HG02798 (cell line): ENCODE results near the gene SLC49A4.

Experiments
- ATAC-seq: cut with Tn5 transposase; IDR thresholded peaks from one replicate; pipeline ENCODE4 v1.9.1; 2021; ENCODE audit warnings: mild to moderate bottlenecking; ENCODE audit not compliant: unreplicated experiment, poor library complexity

SLC49A4 gene

DNA sequence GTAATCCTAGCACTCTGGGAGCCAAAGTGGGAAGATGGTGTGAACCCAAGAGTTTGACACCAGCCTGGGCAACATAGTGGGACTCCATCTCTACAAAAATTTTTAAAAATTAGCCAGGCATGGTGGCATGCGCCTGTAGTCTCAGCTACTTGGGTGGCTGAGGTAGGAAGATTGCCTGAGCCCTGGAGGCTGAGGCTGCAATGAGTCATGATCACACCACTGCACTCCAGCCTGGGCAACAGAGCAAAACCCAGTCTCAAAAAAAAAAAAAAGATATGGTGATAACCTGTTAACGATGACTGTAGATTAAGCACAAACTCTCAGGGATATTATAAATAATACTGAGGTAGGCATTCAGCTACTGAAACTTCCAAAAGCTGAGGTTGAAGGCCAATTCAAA is 107.5 kb downstream of the SLC49A4 start:
- ATAC-seq: no peak

DNA sequence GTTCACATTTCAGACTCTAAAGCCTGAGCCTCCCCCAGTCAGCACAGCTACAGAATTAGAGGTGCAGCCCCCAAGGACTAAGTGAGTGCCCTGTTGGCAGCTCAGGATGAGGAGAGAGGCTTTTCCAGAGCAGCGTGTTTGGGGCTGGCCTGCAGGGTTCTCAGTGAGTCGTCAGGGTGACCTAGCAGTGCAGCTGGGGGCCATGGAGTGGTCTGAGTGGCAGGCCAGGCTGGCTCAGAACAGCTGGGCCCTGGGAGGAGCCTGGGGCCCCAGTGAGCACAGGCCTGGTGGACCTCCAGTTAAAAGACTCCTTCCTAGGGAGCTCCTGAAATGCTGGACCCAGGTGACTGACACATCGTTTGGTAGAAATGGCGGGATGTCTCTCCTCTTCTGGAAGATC is 108.3 kb downstream of the SLC49A4 start:
- no peak for ATAC-seq

DNA sequence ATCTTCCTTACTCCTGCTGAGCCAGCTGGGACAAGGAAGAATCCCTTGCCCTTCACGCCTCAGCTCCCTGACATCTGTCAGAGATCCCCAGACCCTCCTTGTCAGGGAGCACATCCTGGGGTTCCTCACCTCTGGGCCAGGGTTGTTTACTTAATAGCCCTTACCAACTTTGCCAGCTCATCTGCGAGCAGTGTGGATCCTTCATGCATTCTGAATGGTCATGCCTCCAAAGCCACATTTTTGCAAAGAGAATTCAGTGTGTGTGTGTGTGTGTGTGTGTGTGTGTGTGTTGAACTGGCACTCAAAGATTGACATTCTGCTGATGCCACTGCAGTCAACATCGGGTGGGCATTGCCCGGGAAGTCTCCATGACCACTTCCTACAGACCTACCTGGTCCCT is 112.6 kb downstream of the SLC49A4 start:
- ATAC-seq: no peak

DNA sequence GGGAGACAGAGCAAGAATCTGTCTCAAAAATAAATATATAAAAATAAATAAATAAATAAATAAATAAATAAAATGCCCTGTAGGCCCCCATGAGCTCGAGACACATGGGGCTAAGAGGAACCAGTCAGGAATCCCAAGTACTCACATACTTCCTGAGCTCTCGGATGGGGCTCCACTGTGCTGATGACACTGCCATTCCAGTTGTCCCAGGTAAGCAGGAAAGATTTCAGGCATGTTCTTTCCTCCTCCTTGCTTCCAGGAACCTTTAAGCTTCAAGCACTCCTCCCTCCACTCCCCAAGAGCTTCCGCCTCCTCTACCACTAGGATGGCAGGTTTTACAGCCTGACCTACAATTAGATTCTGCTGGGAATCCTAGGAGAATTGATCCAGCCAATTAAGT is 113.4 kb downstream of the SLC49A4 start:
- ATAC-seq: no peak

DNA sequence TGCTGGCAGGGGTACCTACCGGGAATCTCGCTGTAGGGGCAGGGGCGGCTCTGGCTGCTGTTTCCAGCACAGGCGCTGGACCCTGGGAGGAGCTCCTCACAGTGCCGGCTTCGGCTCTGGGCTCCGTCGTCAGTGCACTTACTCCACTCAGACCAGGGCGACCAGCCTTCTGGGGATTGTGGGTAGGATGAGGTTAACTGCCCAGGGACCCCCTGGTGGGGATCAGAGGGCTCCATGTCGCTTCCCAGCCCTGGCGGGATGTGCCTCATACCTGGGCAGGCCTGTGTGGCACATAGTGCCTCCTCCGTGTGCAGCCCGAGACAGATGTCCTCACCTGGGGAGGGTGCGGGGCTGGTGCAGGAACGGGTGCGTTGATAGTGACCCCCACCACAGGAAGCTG is 117.0 kb downstream of the SLC49A4 start:
- ATAC-seq: no peak

DNA sequence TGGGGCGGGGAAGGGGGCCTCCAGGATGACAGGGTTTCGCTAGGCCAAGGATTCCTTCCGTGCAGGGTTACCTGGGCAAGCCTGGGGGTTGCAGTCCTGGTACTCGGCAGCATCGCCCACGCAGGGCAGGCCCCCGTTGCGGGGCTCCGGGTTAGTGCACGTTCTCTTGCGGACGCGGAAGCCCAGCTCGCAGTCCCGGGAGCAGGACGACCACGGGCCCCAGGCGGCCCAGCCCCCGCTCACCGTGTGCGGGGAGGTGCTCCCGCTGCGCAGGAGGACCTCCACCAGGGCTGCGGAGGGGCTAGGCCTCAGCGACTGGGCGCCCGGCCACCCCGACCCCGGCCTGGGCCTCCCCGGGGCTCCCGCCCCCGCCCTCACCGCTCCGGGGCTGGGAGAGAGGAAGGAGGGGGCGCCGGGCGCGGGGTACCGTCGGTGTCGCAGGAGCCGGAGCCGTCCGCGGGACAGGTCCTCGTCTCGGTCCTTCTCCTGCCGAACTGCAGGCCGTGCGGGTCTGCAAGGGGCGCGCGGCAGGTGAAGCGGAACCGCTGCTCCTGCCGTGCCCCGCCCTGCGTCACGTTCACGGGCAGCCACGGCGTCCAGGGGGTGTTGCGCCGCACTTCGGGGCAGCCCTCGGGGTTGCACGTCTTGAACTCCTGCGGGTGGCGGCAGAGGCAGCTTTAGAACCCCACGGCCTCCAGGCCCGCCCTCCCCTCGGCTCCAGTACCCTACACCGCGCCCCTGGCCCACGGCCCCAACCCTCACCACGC is 118.1 kb downstream of the SLC49A4 start:
- ATAC-seq: no peak

DNA sequence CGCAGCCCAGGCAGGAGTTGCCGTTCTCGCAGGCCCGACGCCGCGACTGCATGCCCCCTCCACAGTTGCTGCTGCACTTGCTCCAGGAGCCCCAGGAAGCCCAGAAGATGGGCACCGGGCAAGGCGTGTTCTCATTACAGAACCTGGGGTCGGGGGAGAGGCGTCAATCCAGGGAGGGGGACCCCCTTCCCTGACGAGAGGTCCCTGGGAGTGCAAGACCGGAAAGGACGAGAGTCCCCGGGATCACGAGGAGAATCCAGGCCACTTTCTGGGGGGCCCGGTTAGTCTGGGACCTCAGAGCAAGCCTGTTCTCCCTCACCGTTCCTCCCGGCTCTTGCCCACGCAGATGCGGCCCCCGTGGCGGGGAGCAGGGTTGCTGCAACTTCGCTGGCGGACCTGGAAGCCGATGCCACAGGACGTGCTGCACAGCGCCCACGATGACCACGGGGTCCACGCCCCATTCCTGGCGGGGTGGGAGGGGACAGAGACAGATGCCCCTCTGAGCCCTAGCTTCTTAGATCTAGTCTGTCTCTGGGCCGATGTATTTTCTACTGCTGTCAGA is 118.8 kb downstream of the SLC49A4 start:
- no peak for ATAC-seq

DNA sequence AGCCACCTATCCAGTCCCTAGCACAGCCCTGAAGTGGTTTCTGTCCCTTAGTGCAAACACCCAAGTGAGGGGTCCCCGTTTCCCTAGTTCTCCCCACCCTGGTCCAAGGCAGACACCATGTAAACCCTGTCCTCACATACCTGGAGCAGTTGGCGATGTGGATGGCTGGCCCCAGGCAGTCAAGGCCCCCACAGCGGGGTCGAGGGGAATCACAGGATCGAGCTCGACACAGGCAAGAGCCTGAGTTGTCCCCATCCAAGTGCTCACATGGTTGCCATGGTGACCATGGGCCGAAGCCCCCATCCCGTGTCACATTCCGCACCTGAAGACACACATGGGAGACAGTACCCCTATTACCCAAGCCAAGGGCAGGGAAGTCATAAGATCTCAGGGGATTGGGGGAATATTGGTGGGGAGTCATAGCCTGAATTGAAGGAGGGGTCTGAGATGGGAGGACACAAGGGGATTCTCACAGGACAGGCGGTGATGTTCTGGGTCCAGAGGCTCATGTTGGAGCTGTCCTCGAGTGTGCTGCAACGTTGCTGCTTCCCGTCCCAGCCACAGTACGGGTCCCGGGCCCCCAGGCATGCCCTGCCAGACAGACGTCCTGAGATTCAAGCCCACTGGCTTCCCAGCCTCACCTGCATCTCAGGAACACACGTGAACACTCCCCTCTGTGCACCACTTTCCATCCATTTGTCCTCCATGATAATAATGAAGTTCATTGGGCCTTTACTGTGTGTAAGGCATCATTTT is 120.6 kb downstream of the SLC49A4 start:
- ATAC-seq: no peak

DNA sequence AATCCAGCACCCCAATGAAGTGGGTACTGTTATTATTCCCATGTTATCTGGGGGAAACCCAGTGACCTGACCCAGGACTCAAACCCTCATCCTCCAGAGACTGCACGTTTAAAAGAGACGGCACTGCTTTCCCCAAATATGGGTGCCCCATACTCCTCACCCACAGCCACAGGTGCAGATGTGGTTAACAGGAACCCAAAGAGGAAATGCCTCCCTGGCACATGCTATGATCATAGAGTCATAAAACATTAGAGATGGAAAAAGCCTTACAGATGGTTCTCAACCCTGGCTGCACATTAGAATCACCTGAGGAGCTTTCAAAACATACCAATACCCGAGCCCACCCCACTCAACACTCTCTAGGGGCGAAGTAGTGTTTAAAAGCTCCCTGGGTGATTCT is 121.2 kb downstream of the SLC49A4 start:
- ATAC-seq: no peak

DNA sequence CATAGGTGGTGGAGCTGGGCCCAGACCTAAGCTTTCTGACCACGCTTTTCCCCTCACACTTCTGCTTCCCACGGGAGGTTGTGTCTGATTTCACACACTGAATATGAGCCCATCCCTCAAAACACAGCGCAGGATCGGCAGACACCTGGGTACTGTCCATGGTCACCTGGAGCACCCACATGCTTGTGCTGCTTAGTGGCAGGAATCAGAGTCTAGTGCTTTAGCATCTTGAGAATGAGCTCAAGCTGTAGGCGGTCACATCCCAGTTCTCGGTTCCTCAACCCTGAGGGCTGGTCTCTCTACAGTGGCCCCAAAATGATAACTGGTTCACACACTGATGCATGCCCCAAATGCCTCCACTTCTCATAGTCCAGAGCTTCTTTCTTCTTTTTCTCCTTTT is 121.7 kb downstream of the SLC49A4 start:
- no peak for ATAC-seq

DNA sequence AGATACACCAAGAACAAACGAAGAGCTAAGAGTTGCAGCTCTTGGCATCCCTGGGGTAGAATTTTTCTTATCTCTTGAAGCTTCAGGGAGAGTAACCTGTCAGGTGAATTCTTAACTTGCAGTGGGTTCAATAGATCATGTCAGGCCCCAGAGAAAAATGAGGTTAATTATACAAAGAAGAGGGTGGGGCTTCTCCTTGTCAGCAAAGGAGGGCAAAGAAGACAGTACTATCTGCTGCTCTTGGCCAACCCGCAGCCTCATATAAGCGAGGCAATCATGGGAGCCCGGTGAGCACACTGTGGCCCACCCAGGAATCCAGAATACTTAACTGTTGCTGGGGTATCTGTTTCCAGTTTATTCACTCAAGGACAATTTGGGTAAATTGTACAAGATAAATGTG is 122.5 kb downstream of the SLC49A4 start:
- ATAC-seq: no peak

DNA sequence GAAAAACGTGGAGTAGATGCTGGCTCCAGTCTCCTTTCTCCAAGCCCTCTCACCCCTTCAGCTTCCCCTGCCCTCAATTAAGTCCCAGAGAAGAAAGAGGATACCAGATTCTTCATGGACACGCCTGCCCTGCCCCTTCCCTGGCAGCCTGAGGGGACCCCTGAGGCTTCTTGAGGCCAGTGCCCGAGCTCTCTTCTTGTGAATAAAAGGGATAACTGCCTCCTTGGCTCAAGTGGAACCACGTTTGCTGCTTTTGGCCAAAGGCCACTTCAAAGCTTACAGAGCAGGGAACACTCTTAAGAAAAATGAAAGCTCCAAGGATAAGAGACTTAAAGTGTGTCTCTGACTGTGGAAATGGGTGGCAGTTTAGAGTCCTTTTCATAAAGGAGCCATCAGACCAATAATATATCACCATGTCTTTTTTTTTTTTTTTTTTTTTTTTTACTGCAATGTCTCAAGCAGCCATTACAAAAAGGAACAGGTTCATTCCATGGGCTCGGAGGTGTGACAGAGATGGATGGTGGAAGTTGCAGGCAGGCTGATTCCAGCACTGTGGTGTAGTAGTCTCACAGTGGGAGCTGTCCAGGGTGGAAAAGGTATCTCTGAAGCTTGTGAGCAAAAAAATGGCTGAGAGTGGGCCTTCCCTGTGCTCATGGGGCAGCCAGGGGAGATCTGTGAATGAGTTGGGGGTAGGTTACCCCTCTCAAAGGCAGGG is 123.9 kb downstream of the SLC49A4 start:
- no peak for ATAC-seq

DNA sequence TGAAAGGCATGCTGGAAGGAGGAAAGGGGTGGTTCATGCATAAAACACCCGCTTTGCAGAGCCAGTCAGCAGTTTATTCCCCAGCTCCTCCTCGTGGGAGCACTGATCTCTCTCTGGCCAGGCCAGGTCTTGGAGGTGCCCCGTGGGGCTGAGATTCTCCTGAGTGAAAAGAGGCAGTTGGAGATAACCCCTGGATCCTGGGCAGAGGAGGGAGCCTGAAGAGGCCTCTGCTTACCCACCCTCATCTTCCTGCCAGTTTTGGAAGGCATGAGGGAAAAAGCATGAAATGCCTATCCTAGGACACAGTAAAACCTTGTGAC is 124.4 kb downstream of the SLC49A4 start:
- ATAC-seq: no peak

DNA sequence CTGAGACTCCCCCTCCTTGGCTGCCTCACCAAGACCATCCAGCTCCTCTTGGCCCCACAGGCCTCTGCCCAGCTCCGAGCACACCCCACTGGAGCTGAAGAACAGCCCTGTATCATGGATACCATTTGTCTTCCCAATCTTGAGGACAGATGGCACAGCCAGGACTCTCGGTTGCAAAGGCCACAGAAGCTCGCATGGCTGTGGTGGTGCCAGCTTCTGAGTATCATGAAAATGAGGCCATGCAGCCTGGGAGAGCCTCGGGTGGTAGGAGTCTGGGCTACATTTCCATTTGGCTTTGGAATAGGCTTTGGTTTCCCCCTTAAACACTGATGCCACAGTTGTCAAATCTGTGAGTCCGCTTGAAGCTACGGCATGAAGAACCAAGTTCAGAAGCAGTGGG is 126.1 kb downstream of the SLC49A4 start:
- no peak for ATAC-seq

DNA sequence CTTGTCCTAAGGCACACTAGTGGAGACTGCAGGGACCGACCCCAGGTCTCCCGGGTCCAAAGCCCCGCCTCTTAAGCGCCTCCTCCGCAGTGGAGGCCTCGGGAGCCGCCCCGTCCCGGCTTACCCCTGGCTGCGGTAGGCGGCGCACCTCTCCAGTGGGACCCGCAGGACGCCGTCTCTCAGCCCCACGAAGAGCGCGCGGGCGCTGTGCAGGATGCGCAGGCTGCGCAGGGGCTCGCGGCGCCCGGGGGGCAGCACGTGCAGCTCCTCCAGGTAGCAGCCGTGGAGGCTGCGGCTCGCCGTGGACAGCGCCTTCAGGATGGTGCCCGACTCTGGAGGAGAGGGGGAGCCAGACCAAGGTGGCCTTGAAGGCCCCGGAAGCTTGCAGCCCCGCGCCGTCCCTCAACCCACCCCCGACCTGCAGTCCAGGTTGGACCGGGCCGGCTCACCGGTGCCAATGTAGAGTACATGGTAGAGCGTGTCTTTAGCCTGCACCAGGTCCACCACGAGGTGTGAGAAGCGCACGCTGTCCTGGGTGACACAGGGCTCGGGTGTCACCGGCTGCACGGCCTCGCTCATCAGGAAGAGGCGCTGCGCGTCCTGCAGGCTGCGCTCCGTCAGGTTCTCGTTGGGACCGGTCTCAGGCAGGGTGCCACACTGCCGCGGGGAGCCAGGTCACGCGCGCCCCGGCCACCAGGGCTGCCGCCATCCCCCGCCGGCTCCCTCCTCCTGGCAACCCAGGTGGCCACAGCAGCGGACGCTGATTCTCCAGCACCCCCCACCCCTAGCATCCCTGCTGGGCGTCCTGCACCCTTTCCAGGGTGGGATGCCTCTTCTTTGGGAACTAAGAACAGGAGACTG is 127.2 kb downstream of the SLC49A4 start:
- ATAC-seq: no peak

DNA sequence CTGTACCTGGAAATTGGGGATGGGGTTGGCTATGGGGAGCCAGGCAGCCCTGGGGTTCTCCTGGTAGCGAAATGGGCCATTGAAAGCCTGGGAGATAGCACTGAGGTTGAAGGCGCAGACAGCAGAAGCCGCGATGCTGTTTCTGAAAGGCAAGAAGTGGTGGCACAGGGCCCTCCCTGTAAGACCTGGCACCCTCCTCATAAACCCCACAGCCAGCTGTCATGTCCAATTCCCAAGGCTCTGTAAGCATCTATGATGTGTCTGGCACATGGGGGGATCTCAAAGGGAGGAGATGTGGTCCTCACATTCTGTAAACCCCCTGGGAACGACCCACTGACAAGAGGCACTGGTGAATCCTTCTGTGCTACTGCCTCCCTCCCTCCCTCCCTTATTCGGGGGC is 128.7 kb downstream of the SLC49A4 start:
- no peak for ATAC-seq

DNA sequence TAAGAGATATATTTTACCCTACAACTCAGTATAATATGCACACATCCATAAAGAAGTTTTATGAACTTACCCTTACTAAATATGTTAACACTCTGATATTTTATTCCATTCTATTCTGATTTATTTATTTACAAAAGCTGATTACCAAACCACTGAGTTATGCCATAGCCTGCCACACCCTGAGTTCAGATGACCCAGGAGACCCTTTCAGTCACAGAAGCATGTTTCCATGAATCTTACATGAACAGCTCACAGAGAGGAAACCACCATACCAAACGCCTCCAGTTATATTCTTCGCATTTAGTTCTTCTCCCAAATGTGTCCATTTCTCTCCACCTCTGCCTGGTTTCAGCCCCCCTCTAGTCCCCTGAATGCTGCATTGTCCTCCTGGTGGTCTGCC is 129.2 kb downstream of the SLC49A4 start:
- no peak for ATAC-seq

DNA sequence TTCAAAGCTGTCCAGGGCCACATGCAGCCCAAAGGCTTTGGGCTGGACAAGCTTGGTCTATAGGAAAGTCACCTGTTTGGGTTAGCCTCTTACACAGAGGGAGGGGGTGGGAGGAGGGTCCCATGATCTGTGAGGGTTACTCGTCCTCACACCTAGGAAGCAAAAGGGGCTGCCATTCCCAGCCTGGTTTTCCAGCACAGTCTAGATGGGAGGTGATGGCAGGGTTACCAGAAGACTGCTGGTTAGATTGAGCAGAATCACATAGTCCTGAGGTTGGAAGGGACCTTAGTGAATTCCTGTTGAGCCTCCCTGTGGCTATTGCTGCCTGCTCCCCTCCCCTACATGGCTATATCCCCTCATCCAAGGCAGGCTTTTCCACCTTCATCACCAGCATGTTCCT is 130.9 kb downstream of the SLC49A4 start:
- ATAC-seq: no peak

DNA sequence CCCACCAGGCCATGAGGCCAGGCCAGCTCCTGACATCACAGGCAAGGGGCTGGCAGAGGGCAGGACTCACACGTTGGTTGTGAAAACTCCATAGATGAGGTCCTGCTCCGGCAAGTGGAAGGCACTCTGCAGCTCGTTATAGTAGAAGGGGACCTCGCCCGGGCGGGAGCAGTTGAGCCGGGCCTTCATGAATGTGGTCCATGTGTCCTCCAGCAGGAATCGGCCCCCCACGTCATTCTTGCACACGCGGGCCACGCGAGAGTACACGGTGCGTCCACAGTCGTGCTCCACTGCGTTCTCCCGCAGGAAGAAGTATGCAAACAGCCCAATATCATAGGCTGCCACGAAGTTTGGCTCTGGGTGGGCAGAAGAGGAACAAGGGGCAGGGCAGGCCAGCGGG is 131.5 kb downstream of the SLC49A4 start:
- no peak for ATAC-seq

DNA sequence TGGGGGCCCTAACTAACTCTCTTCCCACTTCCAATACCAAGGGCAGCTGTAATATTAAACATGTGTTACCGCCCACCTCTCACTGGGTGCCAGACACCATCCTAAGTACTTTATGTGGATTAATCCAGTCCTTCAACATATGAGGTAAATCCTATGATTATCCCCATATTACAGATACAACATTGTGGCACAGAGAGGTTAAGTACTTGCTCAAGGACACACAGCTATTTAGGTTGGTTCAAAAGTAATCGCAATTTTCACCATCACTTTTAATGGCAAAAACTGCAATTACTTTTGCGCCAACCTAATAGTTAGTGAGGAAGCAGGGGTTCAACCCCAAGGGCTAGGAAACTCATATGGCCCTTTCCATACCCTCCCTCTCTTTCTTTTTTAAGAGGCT is 131.9 kb downstream of the SLC49A4 start:
- ATAC-seq: no peak
